Mesendoderm (in vitro differentiated cells): ENCODE data around the gene PCDHGB7.
"Not testable (repeated sequence)": the region's sequence is repeated elsewhere in the genome, so short reads cannot be mapped to it uniquely, and the experiment has no call there.

Experiments used
- DNase-seq: peaks from one replicate; pipeline ENCODE4 v3.0.0; 2013
- H2AK5ac ChIP-seq: 2 replicates; pipeline ENCODE4 v1.6.1; 2013; ENCODE audit warnings: low read length, inconsistent platforms
- H2BK120ac ChIP-seq: 2 replicates; pipeline ENCODE4 v1.6.1; 2013; ENCODE audit warnings: low read depth, mild to moderate bottlenecking, low read length, moderate library complexity, mixed read lengths
- H2BK15ac ChIP-seq: replicated peaks from 2 replicates; pipeline ENCODE4 v1.6.1; 2013; ENCODE audit warnings: low read depth, mild to moderate bottlenecking, moderate library complexity
- H2BK5ac ChIP-seq: 2 replicates; pipeline ENCODE4 v1.6.1; 2013; ENCODE audit warnings: low read length, inconsistent platforms
- H3K18ac ChIP-seq: 2 replicates; pipeline ENCODE4 v1.6.1; 2013; ENCODE audit warnings: mild to moderate bottlenecking, low read length, mixed read lengths
- H3K23ac ChIP-seq: one replicate; pipeline ENCODE4 v1.6.1; 2013; ENCODE audit warnings: low read length
- H3K27ac ChIP-seq: 2 replicates; pipeline ENCODE4 v1.5.1; 2013; ENCODE audit warnings: low read depth, mild to moderate bottlenecking, inconsistent platforms, low read length, moderate library complexity
- H3K27me3 ChIP-seq: 2 replicates; pipeline ENCODE4 v1.6.1; 2013; ENCODE audit warnings: low read length, control low read depth, mild to moderate bottlenecking, inconsistent platforms; ENCODE audit not compliant: insufficient read depth, poor library complexity
- H3K36me3 ChIP-seq: 2 replicates; pipeline ENCODE4 v1.6.1; 2013; ENCODE audit warnings: low read length, inconsistent platforms; ENCODE audit not compliant: control insufficient read depth, insufficient read depth
- H3K4ac ChIP-seq: one replicate; pipeline ENCODE4 v1.6.1; 2013; ENCODE audit warnings: low read depth, mild to moderate bottlenecking, low read length, moderate library complexity
- H3K4me1 ChIP-seq: 2 replicates; pipeline ENCODE4 v1.6.1; 2013; ENCODE audit warnings: low read depth, low read length, inconsistent platforms; ENCODE audit not compliant: control insufficient read depth
- H3K4me2 ChIP-seq: 2 replicates; pipeline ENCODE4 v1.6.1; 2013; ENCODE audit warnings: low read length
- H3K4me3 ChIP-seq: 2 replicates; pipeline ENCODE4 v1.5.1; 2013; ENCODE audit warnings: mild to moderate bottlenecking, low read length
- H3K56ac ChIP-seq: one replicate; pipeline ENCODE4 v1.6.1; 2013; ENCODE audit warnings: low read length
- H3K79me1 ChIP-seq: 2 replicates; pipeline ENCODE4 v1.6.1; 2013; ENCODE audit warnings: low read length, inconsistent platforms
- H3K79me2 ChIP-seq: 2 replicates; pipeline ENCODE4 v1.6.1; 2013; ENCODE audit warnings: mild to moderate bottlenecking, low read length; ENCODE audit not compliant: control insufficient read depth, insufficient read depth
- H3K9ac ChIP-seq: 2 replicates; pipeline ENCODE4 v1.6.1; 2013; ENCODE audit warnings: low read length, inconsistent platforms
- H4K5ac ChIP-seq: one replicate; pipeline ENCODE4 v1.6.1; 2013; ENCODE audit warnings: low read length
- H4K8ac ChIP-seq: one replicate; pipeline ENCODE4 v1.6.1; 2013; ENCODE audit warnings: low read depth, mild to moderate bottlenecking, control low read depth, low read length, moderate library complexity
- WGBS: extraction: QIAGEN DNeasy Blood & Tissue Kit; methylation state at CpG from one replicate; pipeline ENCODE4 v1.1.7; 2013; ENCODE audit warnings: low lambda C conversion rate, missing lambda C conversion rate; ENCODE audit not compliant: insufficient coverage; ENCODE audit errors: extremely low coverage; 5-methylcytosine and 5-hydroxymethylcytosine counted together

Gene PCDHGB7

DNA sequence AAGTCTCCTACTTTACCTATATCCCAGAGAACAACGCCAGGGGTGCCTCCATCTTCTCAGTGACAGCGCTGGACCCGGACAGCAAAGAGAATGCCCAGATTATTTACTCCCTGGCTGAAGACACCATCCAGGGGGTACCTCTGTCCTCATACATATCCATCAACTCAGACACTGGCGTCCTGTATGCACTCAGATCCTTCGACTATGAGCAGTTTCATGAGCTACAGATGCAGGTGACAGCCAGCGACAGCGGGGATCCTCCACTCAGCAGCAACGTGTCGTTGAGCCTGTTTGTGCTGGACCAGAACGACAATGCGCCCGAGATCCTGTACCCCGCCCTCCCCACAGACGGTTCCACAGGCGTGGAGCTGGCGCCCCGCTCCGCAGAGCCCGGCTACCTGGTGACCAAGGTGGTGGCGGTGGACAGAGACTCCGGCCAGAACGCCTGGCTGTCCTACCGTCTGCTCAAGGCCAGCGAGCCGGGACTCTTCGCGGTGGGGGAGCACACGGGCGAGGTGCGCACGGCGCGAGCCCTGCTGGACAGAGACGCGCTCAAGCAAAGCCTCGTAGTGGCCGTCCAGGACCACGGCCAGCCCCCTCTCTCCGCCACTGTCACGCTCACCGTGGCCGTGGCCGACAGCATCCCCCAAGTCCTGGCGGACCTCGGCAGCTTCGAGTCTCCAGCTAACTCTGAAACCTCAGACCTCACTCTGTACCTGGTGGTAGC lies 2.8 kb upstream of the PCDHGB7 start:
- H3K79me2 ChIP-seq, H3K56ac ChIP-seq, H3K23ac ChIP-seq, H3K36me3 ChIP-seq, H3K27ac ChIP-seq, H3K79me1 ChIP-seq, H3K4me2 ChIP-seq, H3K4me3 ChIP-seq, H4K8ac ChIP-seq, H3K27me3 ChIP-seq, H4K5ac ChIP-seq, H3K18ac ChIP-seq, DNase-seq, H3K9ac ChIP-seq, H2BK120ac ChIP-seq, H2BK5ac ChIP-seq, H3K4me1 ChIP-seq, H2AK5ac ChIP-seq, H2BK15ac ChIP-seq, H3K4ac ChIP-seq: not testable (repeated sequence)
- WGBS: no CpG with 5 or more reads among the region's 46 CpGs

DNA sequence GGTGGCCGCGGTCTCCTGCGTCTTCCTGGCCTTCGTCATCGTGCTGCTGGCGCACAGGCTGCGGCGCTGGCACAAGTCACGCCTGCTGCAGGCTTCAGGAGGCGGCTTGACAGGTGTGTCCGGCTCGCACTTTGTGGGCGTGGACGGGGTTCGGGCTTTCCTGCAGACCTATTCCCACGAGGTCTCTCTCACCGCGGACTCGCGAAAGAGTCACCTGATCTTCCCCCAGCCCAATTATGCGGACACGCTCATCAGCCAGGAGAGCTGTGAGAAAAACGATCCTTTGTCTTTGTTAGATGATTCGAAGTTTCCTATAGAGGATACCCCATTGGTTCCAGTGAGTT lies 2.2 kb upstream of the PCDHGB7 start:
- not testable (repeated sequence) for H3K4me1 ChIP-seq
- no CpG with 5 or more reads among the region's 24 CpGs for WGBS

DNA sequence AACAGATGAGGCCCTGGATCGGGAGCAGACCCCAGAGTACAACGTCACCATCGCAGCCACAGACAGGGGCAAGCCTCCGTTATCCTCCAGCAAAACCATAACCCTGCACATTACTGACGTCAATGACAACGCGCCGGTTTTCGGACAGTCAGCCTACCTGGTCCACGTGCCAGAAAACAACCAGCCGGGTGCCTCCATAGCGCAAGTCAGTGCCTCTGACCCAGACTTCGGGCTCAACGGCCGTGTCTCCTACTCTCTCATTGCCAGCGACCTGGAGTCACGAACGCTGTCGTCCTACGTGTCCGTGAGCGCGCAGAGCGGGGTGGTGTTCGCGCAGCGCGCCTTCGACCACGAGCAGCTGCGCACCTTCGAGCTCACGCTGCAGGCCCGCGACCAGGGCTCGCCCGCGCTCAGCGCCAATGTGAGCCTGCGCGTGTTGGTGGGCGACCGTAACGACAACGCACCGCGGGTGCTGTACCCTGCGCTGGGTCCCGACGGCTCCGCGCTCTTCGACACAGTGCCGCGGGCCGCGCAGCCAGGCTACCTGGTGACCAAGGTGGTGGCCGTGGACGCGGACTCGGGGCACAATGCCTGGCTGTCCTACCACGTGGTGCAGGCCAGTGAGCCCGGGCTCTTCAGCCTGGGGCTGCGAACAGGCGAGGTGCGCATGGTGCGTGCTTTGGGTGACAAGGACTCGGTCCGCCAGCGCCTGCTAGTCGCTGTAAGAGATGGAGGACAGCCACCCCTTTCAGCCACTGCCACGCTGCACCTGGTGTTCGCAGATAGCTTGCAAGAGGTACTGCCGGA lies 1.8 kb downstream of the PCDHGB7 start:
- no peak overlapping the region for H3K18ac ChIP-seq
- H3K23ac ChIP-seq: no peak overlapping the region
- H2AK5ac ChIP-seq: no peak overlapping the region
- no peak overlapping the region for H3K4me2 ChIP-seq
- H4K8ac ChIP-seq: no peak overlapping the region
- no peak overlapping the region for H2BK5ac ChIP-seq
- no peak overlapping the region for H3K9ac ChIP-seq
- no peaks in the 10 kb centered on the region for H3K4me1 ChIP-seq
- no peaks in the 10 kb centered on the region for H3K27me3 ChIP-seq
- no peak overlapping the region for H2BK15ac ChIP-seq
- no peak overlapping the region for H3K4me3 ChIP-seq
- no peaks in the 10 kb centered on the region for H3K79me2 ChIP-seq
- DNase-seq: no peak
- no peak overlapping the region for H4K5ac ChIP-seq
- H2BK120ac ChIP-seq: no peak overlapping the region
- no peak overlapping the region for H3K56ac ChIP-seq
- no CpG with 5 or more reads among the region's 74 CpGs for WGBS
- no peak overlapping the region for H3K4ac ChIP-seq
- no peaks in the 10 kb centered on the region for H3K79me1 ChIP-seq
- no peak overlapping the region for H3K27ac ChIP-seq
- H3K36me3 ChIP-seq: no peaks in the 10 kb centered on the region

More for the DNA sequence above, 2.2 kb upstream of the PCDHGB7 start:
- H3K4me2 ChIP-seq, H3K4me3 ChIP-seq, H4K5ac ChIP-seq, DNase-seq, H3K9ac ChIP-seq, H3K23ac ChIP-seq, H2BK15ac ChIP-seq, H3K4ac ChIP-seq, H2AK5ac ChIP-seq, H2BK5ac ChIP-seq, H4K8ac ChIP-seq, H3K79me1 ChIP-seq, H3K18ac ChIP-seq, H2BK120ac ChIP-seq, H3K56ac ChIP-seq, H3K27me3 ChIP-seq, H3K36me3 ChIP-seq, H3K27ac ChIP-seq, H3K79me2 ChIP-seq: not testable (repeated sequence)

DNA sequence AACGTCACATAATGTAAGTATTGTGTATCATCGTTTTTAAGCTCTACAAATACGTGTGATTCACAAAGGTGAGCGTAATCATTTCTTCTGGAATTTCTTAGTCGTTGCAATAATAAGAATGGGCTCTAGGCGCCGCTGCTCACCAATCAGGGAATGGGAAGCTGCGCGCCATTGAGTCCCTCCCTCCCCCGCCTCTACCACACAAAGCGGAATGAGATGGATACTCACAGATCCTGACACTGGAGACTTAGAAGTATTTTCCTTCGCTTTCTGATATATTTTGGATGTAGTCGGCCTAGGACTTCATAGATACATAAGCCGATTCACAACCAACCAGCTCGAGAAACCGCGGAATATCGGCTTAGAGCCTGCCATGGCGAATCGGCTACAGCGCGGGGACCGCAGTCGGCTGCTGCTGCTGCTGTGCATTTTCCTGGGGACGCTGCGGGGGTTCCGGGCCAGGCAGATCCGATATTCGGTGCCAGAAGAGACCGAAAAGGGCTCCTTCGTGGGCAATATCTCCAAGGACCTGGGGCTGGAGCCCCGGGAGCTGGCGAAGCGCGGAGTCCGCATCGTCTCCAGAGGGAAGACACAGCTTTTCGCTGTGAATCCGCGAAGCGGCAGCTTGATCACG lies 3.5 kb downstream of the PCDHGB7 start, which contains the start of gene PCDHGA11:
PCDHGA11 (plus strand) TSS at position 197 of the 634 bp plus-strand sequence; CDS start at position 374, 177 bp downstream.
- no CpG with 5 or more reads among the region's 42 CpGs for WGBS
- Histone ChIP-seq H2AK5ac (no peak within 1 kb of the TSS), H4K8ac (no peak within 1 kb of the TSS), H3K18ac (no peak within 1 kb of the TSS), H3K4me1 (no peaks in the 10 kb centered on the region), H4K5ac (no peak within 1 kb of the TSS), H3K36me3 (no peaks in the 10 kb centered on the region), H3K27me3 (no peaks in the 10 kb centered on the region), H2BK5ac (no peak within 1 kb of the TSS), H3K23ac (no peak within 1 kb of the TSS), H3K56ac (no peak within 1 kb of the TSS), H3K4ac (no peak within 1 kb of the TSS), H3K4me2 (no peak within 1 kb of the TSS), H3K27ac (no peak within 1 kb of the TSS), H2BK120ac (no peak within 1 kb of the TSS), H3K79me2 (no peaks in the 10 kb centered on the region), H2BK15ac (no peak within 1 kb of the TSS), H3K79me1 (no peaks in the 10 kb centered on the region), H3K4me3 (no peak within 1 kb of the TSS), H3K9ac (no peak within 1 kb of the TSS)
- peak; percentile 73 for DNase-seq

DNA sequence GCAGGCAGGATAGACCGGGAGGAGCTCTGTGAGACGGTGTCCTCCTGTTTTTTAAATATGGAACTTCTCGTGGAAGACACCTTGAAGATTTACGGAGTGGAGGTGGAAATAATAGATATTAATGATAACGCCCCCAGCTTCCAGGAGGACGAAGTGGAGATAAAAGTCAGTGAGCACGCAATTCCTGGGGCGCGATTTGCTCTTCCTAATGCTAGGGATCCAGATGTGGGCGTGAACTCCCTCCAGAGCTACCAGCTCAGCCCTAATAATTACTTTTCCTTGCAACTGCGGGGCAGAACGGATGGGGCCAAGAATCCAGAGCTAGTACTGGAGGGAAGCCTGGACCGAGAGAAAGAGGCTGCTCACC lies 4.0 kb downstream of the PCDHGB7 start:
- WGBS: no CpG with 5 or more reads among the region's 13 CpGs
- H3K27me3 ChIP-seq: no peaks in the 10 kb centered on the region
- H3K4ac ChIP-seq: no peak overlapping the region
- no peak overlapping the region for H2BK5ac ChIP-seq
- no peak overlapping the region for H3K4me3 ChIP-seq
- H3K56ac ChIP-seq: no peak overlapping the region
- H3K4me1 ChIP-seq: no peaks in the 10 kb centered on the region
- no peak overlapping the region for H3K23ac ChIP-seq
- H4K8ac ChIP-seq: no peak overlapping the region
- no peaks in the 10 kb centered on the region for H3K79me1 ChIP-seq
- no peaks in the 10 kb centered on the region for H3K79me2 ChIP-seq
- no peak overlapping the region for H2BK15ac ChIP-seq
- no peak overlapping the region for H3K4me2 ChIP-seq
- no peak overlapping the region for H3K18ac ChIP-seq
- no peak overlapping the region for H3K9ac ChIP-seq
- DNase-seq: no peak
- H2BK120ac ChIP-seq: no peak overlapping the region
- no peak overlapping the region for H2AK5ac ChIP-seq
- no peaks in the 10 kb centered on the region for H3K36me3 ChIP-seq
- H3K27ac ChIP-seq: no peak overlapping the region
- H4K5ac ChIP-seq: no peak overlapping the region
